ENCODE measurements around the gene KHDRBS2.

The KHDRBS2 gene

GRCh38 chr6:62288974-62289373 lies 2.9 kb upstream of the KHDRBS2 start:
- no peak for TF ChIP-seq CTCF (IDR thresholded peaks at IDR 0.05; ENCODE audit: borderline replicate concordance, control extremely low read depth, extremely low read depth, insufficient read depth, missing control alignments)
- DNase-seq (ENCODE audit: low spot score): no peak
- in situ Hi-C loops (cut with MboI; ENCODE audit: low sequenced_read_pairs, unreplicated experiment): no loop called here

- in situ Hi-C loops (cut with MboI; ENCODE audit: low sequenced_read_pairs, unreplicated experiment): no loop called here
- TF ChIP-seq CTCF (IDR thresholded peaks at IDR 0.05; ENCODE audit: borderline replicate concordance, control extremely low read depth, extremely low read depth, insufficient read depth, missing control alignments): no peak
- DNase-seq (ENCODE audit: low spot score): no peak
Observed at GRCh38 chr6:62288562-62288961, 2.5 kb upstream of the KHDRBS2 start.

GRCh38 chr6:62286470-62286843 lies 432 bp upstream of the KHDRBS2 start:
- no peak for DNase-seq (ENCODE audit: low spot score)
- TF ChIP-seq CTCF (IDR thresholded peaks at IDR 0.05; ENCODE audit: borderline replicate concordance, control extremely low read depth, extremely low read depth, insufficient read depth, missing control alignments): no peak
- in situ Hi-C loops (cut with MboI; ENCODE audit: low sequenced_read_pairs, unreplicated experiment): no loop called here

GRCh38 chr6:62284725-62285124 lies 1.3 kb downstream of the KHDRBS2 start:
- no peak for DNase-seq (ENCODE audit: low spot score)
- in situ Hi-C loops (cut with MboI; ENCODE audit: low sequenced_read_pairs, unreplicated experiment): no loop called here
- TF ChIP-seq CTCF (IDR thresholded peaks at IDR 0.05; ENCODE audit: borderline replicate concordance, control extremely low read depth, extremely low read depth, insufficient read depth, missing control alignments): no peak

GRCh38 chr6:62283796-62284411 lies 2.1 kb downstream of the KHDRBS2 start:
- in situ Hi-C loops (cut with MboI; ENCODE audit: low sequenced_read_pairs, unreplicated experiment): no loop called here
- peak; percentile 33 for TF ChIP-seq CTCF (IDR thresholded peaks at IDR 0.05; ENCODE audit: borderline replicate concordance, control extremely low read depth, extremely low read depth, insufficient read depth, missing control alignments)
- DNase-seq (ENCODE audit: low spot score): no peak

GRCh38 chr6:62283365-62283764 lies 2.7 kb downstream of the KHDRBS2 start:
- no peak for DNase-seq (ENCODE audit: low spot score)
- in situ Hi-C loops (cut with MboI; ENCODE audit: low sequenced_read_pairs, unreplicated experiment): no loop called here
- TF ChIP-seq CTCF (IDR thresholded peaks at IDR 0.05; ENCODE audit: borderline replicate concordance, control extremely low read depth, extremely low read depth, insufficient read depth, missing control alignments): no peak
